Endometrium (tissue), 2 donors: ENCODE measurements around the gene HOXB1.
"Not testable (repeated sequence)": the region's sequence is repeated elsewhere in the genome, so short reads cannot be mapped to it uniquely, and the experiment has no call there.

Experiments
- FAIRE-seq: peaks from 2 replicates; lab custom pipeline; 2012; peaks lifted over from hg19 to GRCh38; lab: Jason Lieb, UNC
- donor health status: control.
- donor health status: control.

HOXB1 gene

DNA sequence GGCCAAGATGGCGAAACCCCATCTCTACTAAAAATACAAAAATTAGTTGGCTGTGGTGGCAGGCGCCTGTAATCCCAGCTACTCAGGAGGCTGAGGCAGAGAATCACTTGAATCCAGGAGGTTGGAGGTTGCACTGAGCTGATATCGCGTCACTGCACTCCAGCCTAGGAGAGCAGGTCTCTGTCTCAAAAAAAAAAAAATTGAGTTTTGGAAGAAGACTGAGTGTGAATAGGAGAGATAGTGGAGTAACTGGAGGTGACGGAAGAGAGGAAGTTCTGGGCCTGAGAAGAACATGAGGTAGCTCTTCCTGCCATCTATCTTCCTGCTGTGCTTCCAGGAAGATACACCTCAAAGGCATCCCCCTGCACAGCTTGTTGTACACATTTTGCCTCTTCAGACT lies 11.4 kb downstream of the HOXB1 start:
- no peak for FAIRE-seq

DNA sequence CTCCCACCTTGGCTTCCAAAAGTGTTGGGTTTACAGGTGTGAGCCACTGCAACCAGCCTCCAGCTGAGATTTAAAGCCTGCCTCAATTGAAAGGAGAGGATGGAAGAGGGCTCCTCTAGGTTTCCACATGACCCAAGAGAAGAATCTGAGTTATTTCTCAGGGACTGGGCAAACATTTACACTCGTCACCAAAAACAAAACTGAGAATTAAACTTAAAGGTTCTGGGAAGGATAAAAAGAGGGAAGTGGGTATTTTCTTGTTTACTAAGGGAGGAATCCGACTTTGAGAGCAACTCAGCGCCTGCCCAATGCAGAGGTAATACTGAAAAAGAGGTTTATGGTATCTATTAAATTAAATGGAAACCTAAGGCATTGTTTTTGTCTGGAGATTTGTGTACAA lies 13.3 kb downstream of the HOXB1 start:
- FAIRE-seq = no peak

GRCh38 chr17:48515925-48516900 lies 14.6 kb downstream of the HOXB1 start:
- no peak for FAIRE-seq

DNA sequence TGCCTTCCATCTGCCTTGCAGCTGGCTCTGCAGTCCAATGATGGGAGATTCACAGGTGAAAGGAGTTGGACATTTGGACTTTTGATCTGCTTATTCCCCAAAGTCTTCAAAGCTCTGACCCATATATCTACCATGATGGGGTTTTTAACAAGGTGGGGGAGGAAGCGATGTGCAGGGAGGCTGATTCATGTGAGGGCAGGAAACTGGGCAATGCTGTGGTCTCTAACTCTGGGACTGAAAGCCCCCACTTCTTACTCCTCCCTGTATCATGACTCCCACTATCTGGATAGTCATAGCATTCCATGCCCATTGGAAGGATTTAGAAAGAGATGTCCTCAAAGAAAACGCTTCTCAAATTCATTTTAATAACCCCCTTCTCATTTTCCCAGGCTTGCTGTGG lies 16.3 kb downstream of the HOXB1 start:
- no peak for FAIRE-seq

DNA sequence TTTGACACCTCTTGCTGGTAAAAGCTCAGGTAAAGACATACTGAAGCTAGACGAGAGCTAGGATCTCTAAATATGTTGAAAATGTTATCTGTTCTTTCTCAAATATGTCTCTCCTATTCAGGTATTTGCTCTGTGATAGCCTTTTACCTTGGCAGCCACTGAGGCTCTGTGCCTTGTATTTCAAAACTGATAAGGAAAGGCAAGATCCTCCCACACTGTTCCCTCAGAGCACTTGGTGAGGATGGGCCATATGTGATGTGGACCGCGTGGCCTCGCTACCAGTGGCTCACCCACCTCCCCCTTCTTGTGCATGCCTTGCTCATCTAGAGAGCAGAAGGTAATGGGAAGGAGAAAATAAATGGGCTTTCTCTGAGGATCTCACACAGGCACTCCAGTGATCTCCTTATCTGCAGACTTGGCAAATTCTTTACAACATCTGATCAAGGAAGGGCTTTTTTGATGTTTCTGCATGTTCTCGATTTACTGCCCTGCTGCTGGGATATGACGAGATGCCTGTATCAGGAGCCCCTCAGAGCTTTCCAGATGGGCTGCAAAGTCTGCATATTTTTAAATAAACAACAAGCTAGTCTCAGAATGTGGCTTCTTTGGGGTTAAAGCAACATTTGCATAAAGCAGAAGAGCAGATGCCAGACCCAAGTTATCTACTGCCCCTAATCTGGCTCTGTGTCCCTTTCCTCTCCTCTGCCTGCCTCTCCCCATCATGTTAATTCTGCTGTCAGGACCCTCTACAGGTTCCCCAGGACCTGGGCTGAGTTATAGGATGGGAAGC lies 16.9 kb downstream of the HOXB1 start:
- no peak for FAIRE-seq

- FAIRE-seq = no peak
Observed at GRCh38 chr17:48513097-48513496, 17.7 kb downstream of the HOXB1 start.

DNA sequence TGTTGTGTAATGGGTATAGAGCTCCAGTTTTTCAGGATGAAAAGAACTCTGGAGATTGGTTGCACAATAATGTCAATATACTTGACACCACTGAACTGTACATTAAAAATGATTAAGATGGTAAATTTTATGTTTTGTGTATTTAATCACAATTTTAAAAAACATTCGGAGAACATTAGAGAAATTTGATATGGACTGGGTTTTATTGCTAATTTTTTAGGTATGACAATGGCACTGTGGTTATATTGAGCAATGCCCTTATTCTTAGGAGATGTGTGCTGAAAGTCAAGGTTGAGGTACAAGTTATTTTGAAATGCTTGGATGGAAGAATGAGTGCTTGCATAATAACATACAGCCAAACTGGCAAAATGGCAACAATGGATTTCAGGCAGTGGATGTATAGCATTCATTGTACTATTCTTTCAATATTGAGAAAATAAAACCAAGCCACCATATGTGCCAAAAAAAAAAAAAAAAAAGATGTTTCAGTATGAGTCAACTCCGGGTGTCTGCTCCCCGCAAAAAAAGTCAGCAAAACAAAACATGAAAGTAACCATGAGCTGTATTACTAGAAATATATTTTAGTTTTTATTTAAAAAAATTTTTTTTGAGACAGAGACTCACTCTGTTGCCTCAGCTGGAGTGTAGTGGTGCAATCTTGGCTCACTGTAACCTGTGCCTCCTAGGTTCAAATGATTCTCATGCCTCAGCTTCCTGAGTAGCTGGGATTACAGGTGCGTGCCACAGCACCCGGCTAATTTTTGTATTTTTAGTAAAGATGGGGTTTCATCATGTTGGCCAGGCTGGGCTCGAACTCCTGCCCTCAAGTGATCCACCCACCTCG lies 19.8 kb downstream of the HOXB1 start:
- no peak for FAIRE-seq

DNA sequence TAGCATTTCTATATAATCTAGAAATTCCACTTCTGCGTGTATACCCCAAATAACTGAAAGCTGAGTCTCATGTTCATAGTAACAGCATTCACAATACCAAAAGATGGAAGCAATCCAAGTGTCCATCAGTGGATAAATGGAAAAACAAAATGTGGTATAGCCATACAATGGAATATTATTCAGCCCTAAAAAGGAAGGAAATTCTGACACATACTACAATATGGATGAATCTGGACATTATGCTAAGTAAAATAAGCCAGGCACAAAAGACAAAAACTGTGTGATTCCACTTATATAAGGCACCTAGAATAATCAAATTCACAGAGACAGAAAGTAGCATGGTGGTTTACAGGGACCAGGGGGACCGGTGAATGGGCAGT lies 20.4 kb downstream of the HOXB1 start:
- no peak for FAIRE-seq

DNA sequence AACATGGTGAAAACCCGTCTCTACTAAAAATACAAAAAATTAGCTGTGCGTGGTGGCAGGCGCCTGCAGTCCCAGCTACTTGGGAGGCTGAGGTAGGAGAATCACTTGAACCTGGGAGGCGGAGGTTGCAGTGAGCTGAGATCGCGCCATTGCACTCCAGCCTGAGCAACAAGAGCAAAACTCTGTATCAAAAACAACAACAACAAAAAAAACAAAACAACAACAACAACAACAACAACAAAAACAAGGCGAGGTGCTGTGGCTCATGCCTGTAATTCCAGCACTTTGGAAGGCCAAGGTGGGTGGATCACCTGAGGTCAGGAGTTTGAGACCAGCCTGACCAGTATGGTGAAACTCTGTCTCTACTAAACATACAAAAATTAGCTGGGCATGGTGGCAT lies 21.1 kb downstream of the HOXB1 start:
- FAIRE-seq = not testable (repeated sequence)

DNA sequence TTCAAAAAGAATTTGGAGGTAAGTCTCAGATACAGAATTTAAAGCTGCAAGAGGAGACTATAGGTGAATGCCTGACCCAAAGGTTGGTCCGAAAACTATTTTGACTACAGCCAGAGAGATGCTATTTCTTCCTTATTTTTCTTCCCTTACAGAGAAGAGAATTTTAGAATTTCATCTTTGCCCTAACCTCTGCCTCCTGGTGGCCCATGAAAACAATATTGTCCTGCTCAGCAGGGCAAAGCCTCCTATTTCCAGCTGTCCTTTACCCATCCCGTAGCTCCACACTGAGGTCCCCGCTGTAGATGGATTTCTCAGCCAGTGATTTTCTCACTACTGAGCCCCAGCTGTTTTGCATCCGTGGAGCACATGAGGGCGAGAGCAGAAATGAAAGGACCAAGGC lies 24.6 kb downstream of the HOXB1 start:
- FAIRE-seq = no peak

DNA sequence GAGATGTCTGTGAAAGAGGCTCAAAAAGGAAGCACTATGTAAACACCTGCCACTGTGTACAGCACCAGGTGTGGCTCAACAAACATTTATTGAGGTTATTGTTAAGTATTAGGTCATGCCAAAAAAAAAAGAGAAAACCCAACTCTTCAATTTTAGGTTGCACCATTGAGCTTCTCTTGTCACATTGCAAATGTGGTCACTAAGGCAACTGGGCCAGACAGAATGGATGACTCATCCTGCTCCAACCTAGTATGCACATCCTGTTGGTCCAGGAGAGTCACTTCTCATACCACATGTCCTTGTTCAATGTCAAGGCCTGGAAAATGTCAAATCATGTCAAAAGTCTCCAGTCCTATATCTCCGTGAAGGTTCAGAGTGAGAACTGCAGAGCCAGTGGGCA lies 25.0 kb downstream of the HOXB1 start:
- FAIRE-seq = no peak

- no peak for FAIRE-seq
Observed at GRCh38 chr17:48504953-48505352, 25.9 kb downstream of the HOXB1 start.

- FAIRE-seq = no peak
Observed at GRCh38 chr17:48503747-48504146, 27.1 kb downstream of the HOXB1 start.

- no peak for FAIRE-seq
Observed at GRCh38 chr17:48502901-48503300, 27.9 kb downstream of the HOXB1 start.

DNA sequence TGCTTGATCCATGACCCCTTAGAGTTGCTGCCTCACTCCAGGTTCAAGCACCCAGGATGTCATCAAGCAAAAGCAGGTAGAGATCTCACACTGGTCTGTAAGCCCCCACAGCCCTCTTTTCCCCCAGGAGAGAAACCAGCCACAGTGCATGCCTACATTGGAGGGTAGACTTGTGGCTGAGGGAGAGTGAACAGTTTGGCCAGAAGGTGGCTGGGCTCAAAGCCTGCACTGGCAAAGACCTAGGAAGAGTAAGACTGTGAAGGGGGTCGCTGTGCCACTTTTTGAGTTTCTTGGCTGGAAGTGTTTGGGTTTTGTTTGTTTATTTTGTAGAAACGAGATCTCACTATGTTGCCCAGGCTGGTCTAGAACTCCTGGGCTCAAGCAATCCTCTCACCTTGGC lies 28.5 kb downstream of the HOXB1 start:
- FAIRE-seq = no peak

DNA sequence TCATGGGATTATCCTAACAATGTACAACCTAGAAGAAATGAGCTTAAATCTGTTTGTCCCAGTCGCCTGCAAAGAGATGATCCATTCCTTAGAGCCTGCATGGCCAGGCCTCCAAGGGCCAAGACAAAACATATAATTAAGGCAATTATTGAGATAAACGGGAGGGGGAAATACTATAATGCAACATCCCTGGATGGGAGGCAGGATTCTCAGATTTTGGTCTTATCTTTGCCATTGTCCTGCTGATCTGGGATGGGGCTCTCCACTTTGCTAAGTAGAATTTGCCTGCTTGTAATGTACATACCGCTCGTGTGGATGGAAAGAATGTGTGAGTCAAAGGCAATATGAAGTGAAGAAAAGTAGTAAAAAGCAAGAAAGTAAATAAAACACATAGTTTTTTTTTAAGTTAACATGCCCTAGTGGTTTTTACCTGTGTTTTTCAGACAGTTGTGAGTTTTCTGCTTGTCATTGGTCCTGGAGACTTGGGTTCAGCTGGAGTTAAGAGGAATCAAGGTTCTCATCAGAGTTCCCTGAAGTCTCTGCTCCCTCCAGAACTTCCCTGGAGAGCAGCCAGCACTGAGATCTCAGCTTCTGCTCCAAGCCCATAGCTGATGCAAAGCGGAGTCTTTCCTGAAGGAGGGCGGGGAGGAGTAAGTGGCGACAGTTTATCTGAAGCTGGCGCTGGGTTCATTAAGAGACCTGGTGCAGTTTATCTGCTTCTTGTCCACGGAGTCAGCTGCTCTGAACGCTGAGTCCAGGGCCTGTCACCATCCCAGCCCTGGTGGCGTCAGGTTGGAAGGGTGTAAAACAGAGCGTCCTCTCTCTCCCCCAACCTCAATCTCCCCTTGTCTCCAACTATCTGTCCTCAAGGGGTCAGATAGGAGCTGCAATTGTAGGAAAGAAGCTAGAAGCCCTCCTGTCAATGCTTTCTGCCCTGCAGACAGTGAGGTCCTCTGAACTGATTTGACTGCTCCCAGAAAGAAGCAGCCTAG lies 30.1 kb downstream of the HOXB1 start:
- no peak for FAIRE-seq

DNA sequence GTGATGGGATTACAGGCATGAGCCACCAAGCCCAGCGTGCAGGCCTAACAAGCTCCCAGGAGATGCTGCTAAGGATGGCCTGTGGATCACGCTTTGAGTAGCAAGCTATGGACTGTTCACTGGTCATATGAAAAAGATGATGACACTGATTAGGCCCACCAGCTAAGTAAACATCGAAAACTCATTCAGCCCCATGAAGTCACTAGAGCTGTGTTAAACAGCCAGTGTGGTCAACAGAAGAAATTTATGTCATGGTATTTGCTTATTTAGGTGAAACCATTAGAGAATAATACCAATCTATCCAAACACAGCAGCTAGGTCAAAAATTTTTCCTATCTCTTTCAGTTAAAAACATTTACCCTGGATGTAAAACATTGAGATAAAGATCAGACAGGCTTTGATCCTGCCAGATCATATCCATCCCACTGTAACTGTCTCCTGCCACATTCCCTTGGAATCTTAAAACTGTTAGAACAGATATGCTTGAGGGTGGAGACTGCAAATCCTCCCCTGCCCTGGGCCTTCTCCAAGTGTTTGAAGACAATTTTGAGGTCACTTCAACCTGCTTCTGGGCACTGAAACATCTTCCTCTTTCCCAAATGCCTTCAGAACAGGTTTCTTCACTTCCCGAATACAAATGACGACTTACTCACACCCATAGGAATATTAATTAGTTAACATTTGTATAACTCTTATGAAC lies 30.9 kb downstream of the HOXB1 start:
- FAIRE-seq = no peak

DNA sequence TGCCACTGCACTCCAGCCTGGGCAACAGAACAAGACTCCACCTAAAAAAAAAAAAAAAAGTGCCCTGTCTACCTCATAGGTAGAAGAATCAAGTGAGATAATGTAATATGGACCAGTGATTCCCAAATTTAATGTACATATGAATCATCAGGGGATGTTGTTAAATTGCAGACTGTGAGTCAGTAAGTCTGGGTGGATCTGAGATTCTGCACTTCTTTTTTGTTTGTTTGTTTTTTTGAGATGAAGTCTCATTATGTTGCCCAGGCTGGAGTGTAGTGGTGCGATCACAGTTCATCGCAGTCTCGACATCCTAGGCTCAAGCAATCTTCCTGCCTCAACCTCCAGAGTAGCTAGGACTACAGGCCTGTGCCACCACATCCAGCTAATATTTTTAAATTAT lies 31.6 kb downstream of the HOXB1 start:
- no peak for FAIRE-seq

DNA sequence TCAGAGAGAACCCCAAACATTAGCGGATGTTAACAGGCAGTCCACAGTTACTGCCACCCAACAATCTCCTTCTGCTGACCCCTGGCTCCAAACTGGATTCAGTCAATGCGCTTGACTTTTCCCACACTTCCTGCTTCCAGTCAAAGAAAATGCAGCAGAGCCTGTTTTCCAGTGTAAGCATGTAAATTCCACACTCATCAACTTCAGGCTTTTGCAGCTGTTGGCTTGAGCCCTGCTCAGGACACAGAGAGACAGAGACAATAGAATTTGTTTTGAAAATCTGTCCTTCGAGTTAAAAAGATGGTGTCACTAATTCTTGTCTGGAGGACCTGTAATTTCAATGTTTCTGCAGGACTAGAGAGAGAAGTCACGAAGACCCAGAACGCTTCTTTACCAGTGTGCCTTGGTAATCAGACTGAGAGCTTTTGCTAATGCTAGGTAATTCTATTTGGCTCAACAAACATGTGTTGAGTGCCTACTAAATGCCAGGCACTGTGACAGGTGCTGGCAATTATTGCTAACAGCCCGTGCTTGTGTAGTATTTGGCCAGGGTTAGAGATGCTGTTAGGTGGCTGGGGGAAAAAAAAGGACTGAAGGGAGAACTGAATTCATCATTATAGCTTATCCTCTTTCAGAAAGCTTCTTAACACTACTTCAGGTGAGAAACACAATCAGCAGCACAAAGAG lies 32.5 kb downstream of the HOXB1 start:
- no peak for FAIRE-seq

- FAIRE-seq = no peak
Observed at GRCh38 chr17:48497103-48497502, 33.7 kb downstream of the HOXB1 start.
